Uterus (tissue), 2 donors: ENCODE results near the gene USF2.

ENCODE experiments used
- CTCF ChIP-seq, 4 experiments: fragments of 200-600 bp in 2 of 4; fragments of 450-650 bp in 2 of 4; sonication (generic) in 2 of 4; IDR thresholded peaks; one replicate each; pipeline ENCODE4 v1.5.1; 2016 to 2019; ENCODE audit warnings: antibody characterized with exemption in 4 of 4, mild to moderate bottlenecking in 2 of 4, moderate library complexity in 1 of 4
- POLR2A ChIP-seq, 2 donors: fragments of 450-650 bp; IDR thresholded peaks; one replicate each; pipeline ENCODE4 v1.6.1; 2016; ENCODE audit warnings: antibody characterized with exemption in 2 of 2, mild to moderate bottlenecking in 1 of 2, moderate library complexity in 1 of 2

GRCh38 chr19:35279985-35280821 is 11.4 kb downstream of the USF2 start:
- TF ChIP-seq CTCF (IDR thresholded peaks at IDR 0.05) = no peak
- no peak for TF ChIP-seq POLR2A (IDR thresholded peaks at IDR 0.05)
